K562 (cell line): ENCODE measurements around the gene FDPS. TPM values are rescaled to one million over a fixed set of nuclear protein-coding genes. Genes with fewer than 3 reads are reported as not detected.

Experiments used
- CHCHD3 ChIP-seq: fragments of 250-450 bp; sonication (Bioruptor Pico); IDR thresholded peaks from 2 replicates; pipeline ENCODE4 v2.1.2; 2022; ENCODE audit warnings: mild to moderate bottlenecking
- CHD1 ChIP-seq: fragments of 200-600 bp; sonication (generic); IDR thresholded peaks from one replicate; pipeline ENCODE4 v1.6.1; 2012; ENCODE audit warnings: mild to moderate bottlenecking, moderate library complexity, low read length, inconsistent platforms
- CREB3 ChIP-seq: fragments of 450-650 bp; conservative IDR thresholded peaks from 2 replicates; pipeline ENCODE4 v1.6.1; 2016; ENCODE audit warnings: missing genetic modification characterization, low read depth, mild to moderate bottlenecking, missing compliant biosample characterization, moderate library complexity
- CREM ChIP-seq: IDR thresholded peaks from 2 replicates; pipeline ENCODE4 v1.6.1; 2014; ENCODE audit warnings: antibody characterized with exemption, low read depth
- DDX20 ChIP-seq: fragments of 450-650 bp; IDR thresholded peaks from 2 replicates; pipeline ENCODE4 v1.6.1; 2016; ENCODE audit warnings: missing genetic modification characterization, low read depth, mild to moderate bottlenecking, missing compliant biosample characterization, moderate library complexity
- GATAD2B ChIP-seq: fragments of 450-650 bp; IDR thresholded peaks from 2 replicates; pipeline ENCODE4 v1.6.1; 2017; ENCODE audit warnings: mild to moderate bottlenecking, borderline replicate concordance
- KDM2B ChIP-seq: fragments of 250-450 bp; sonication (Bioruptor Pico); IDR thresholded peaks from 2 replicates; pipeline ENCODE4 v1.8.0; 2021; ENCODE audit warnings: mild to moderate bottlenecking, moderate library complexity
- MAFF ChIP-seq: IDR thresholded peaks from 2 replicates; pipeline ENCODE4 v1.6.1; 2012; ENCODE audit warnings: low read length, improper control_type of control experiment
- MAFK ChIP-seq: IDR thresholded peaks from 2 replicates; pipeline ENCODE4 v1.6.1; 2011; ENCODE audit warnings: low read length, improper control_type of control experiment
- SRF ChIP-seq, 2 experiments: fragments of 250-450, 450-650 bp in 1 of 2; sonication (Bioruptor Pico) in 1 of 2; sonication (generic) in 1 of 2; formaldehyde crosslinking; IDR thresholded peaks; 2 replicates each; pipeline versions ENCODE4 v1.5.0 to v1.5.1; 2020 to 2022; ENCODE audit warnings: mild to moderate bottlenecking in 1 of 2, missing genetic modification reagents in 1 of 2
- TCF7L2 ChIP-seq: fragments of 150-350 bp; IDR thresholded peaks from 2 replicates; pipeline ENCODE4 v1.6.1; 2016; ENCODE audit warnings: low read depth, mild to moderate bottlenecking, low read length, moderate library complexity
- ZFPM2 ChIP-seq: fragments of 250-450 bp; sonication (Bioruptor Pico); IDR thresholded peaks from 2 replicates; pipeline ENCODE4 v1.5.1; 2022; ENCODE audit warnings: mild to moderate bottlenecking
- ZNF41 ChIP-seq: fragments of 250-450 bp; sonication (Bioruptor Pico); conservative IDR thresholded peaks from 2 replicates; pipeline ENCODE4 v1.4.0; 2020; ENCODE audit warnings: mild to moderate bottlenecking
- ZNF561 ChIP-seq: fragments of 450-650 bp; formaldehyde crosslinking; conservative IDR thresholded peaks from 2 replicates; pipeline ENCODE4 v1.4.0; 2020; ENCODE audit warnings: mild to moderate bottlenecking, moderate library complexity
- polyA plus RNA-seq, 8 experiments: library from polyadenylated mRNA; depleted of rRNA in 4 of 8; stranded (reverse) in 5 of 8; unstranded in 3 of 8; fragments of >200 nt; fragmentation: Nextera tagmentation in 2 of 8; fragmentation: Illumina TruSeq in 1 of 8; extraction: Ambion mirVana in 2 of 8; extraction: Trizol in 1 of 8; gene quantifications; 2 replicates each; pipeline versions ENCODE4 v1.2.1 to v1.2.3, GENCODE V29; 2011 to 2014; ENCODE audit warnings: inconsistent platforms in 1 of 8, missing spikeins in 1 of 8
- total RNA-seq, 7 experiments: library from RNA; depleted of rRNA in 6 of 7; stranded (reverse); fragments of >200 nt in 6 of 7; fragmentation: Illumina TruSeq in 2 of 7; extraction: Trizol in 2 of 7; gene quantifications; 2 replicates each; pipeline versions ENCODE4 v1.2.1 to v1.2.3, GENCODE V29; 2011 to 2021; ENCODE audit warnings: low replicate concordance in 1 of 7
- TF ChIP-seq, protein P1 (sequence below), 3 experiments: fragments of 200-800 bp in 1 of 3; sonication (Bioruptor generic) in 1 of 3; sonication (generic) in 1 of 3; formaldehyde crosslinking in 1 of 3; IDR thresholded peaks; 2 replicates each; pipeline versions ENCODE4 v1.6.1 to v1.8.0; 2016 to 2022; ENCODE audit warnings: mild to moderate bottlenecking in 2 of 3, missing compliant biosample characterization in 2 of 3, missing genetic modification characterization in 2 of 3, missing genetic modification reagents in 1 of 3
- TF ChIP-seq, protein P2 (sequence below): fragments of 450-650 bp; formaldehyde crosslinking; IDR thresholded peaks from 2 replicates; pipeline ENCODE4 v1.4.0; 2020; ENCODE audit warnings: mild to moderate bottlenecking, moderate library complexity
- TF ChIP-seq, protein P3 (sequence below): fragments of 250-450 bp; sonication (Bioruptor Pico); IDR thresholded peaks from 2 replicates; pipeline ENCODE4 v1.5.0; 2021
- TF ChIP-seq, protein P4 (sequence below): sonication (generic); formaldehyde crosslinking; IDR thresholded peaks from 2 replicates; pipeline ENCODE4 v1.9.0; 2022; ENCODE audit warnings: mild to moderate bottlenecking, missing genetic modification reagents
- TF ChIP-seq, protein P5 (sequence below): IDR thresholded peaks from 2 replicates; pipeline ENCODE4 v1.6.1; 2011; ENCODE audit warnings: borderline replicate concordance, low read depth, mild to moderate bottlenecking, moderate library complexity, low read length; ENCODE audit not compliant: insufficient read depth, poor library complexity, severe bottlenecking

FDPS gene
- total and polyA plus RNA-seq, 9 of the 15 experiments (the other 6 are each of a cell fraction or from before 2014, with no cell fraction given): 247 to 884 (median 360) TPM

DNA sequence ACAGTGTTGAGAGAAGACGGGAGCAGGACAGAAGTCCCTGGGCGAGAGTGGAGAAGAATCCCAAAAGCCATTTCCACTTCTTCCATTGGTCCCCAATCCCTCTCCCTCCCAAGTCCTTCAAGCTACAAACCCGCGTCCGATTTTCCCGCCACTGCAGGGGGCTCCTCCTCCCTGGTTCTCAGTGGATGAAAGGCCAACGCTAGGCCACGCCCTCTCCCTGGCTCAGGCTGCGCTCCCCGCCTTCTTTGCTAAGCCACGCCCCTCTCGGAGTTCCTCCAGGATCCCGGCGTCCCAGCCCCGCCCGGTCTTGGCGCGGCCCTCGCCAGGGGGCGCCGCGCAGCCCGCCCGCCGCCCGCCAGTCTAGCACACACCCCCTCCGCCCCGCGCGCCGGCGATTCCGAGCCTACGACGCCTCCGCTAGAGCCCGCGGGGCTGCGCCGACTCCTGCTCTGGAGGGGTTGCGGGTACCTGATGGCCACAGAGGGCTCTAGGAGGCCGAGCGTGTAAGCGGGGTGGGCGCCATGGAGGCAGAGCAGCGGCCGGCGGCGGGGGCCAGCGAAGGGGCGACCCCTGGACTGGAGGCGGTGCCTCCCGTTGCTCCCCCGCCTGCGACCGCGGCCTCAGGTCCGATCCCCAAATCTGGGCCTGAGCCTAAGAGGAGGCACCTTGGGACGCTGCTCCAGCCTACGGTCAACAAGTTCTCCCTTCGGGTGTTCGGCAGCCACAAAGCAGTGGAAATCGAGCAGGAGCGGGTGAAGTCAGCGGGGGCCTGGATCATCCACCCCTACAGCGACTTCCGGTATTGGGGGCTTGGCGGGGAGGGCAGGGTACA, 31.4 kb upstream of the FDPS start, which contains the start of gene HCN3 (continued):
- TF ChIP-seq ZNF41 (CRISPR knock-in tag): no peak
- TF ChIP-seq, protein P1, sequence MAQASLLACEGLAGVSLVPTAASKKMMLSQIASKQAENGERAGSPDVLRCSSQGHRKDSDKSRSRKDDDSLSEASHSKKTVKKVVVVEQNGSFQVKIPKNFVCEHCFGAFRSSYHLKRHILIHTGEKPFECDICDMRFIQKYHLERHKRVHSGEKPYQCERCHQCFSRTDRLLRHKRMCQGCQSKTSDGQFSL (CRISPR knock-in tag; IDR thresholded peaks at IDR 0.05): no peak
- TF ChIP-seq, protein P1 (tag; IDR thresholded peaks at IDR 0.05): peak in 1 of 2 experiments; percentile 51; a peak in 1 of 4 replicates
- no peak for TF ChIP-seq DDX20 (tag)
- TF ChIP-seq CREM: peak; percentile 52
- TF ChIP-seq SRF (CRISPR knock-in tag; IDR thresholded peaks at IDR 0.05): peak in 1 of 2 experiments; percentile 61; a peak in 1 of 4 replicates
- no peak for TF ChIP-seq CHCHD3 (CRISPR knock-in tag)
- TF ChIP-seq, protein P2, sequence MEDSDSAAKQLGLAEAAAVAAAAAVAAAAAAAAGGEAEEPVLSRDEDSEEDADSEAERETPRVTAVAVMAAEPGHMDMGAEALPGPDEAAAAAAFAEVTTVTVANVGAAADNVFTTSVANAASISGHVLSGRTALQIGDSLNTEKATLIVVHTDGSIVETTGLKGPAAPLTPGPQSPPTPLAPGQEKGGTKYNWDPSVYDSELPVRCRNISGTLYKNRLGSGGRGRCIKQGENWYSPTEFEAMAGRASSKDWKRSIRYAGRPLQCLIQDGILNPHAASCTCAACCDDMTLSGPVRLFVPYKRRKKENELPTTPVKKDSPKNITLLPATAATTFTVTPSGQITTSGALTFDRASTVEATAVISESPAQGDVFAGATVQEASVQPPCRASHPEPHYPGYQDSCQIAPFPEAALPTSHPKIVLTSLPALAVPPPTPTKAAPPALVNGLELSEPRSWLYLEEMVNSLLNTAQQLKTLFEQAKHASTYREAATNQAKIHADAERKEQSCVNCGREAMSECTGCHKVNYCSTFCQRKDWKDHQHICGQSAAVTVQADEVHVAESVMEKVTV (CRISPR knock-in tag): peak; percentile 64
- TF ChIP-seq KDM2B (CRISPR knock-in tag): 0 out of 2 replicates have a peak, but pooled peaks have one; percentile 26
- TF ChIP-seq, protein P3, sequence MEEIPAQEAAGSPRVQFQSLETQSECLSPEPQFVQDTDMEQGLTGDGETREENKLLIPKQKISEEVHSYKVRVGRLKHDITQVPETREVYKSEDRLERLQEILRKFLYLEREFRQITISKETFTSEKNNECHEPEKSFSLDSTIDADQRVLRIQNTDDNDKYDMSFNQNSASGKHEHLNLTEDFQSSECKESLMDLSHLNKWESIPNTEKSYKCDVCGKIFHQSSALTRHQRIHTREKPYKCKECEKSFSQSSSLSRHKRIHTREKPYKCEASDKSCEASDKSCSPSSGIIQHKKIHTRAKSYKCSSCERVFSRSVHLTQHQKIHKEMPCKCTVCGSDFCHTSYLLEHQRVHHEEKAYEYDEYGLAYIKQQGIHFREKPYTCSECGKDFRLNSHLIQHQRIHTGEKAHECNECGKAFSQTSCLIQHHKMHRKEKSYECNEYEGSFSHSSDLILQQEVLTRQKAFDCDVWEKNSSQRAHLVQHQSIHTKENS (CRISPR knock-in tag): no peak
- no peak for TF ChIP-seq MAFF
- TF ChIP-seq CREB3 (tag): no peak
- TF ChIP-seq TCF7L2: no peak
- no peak for TF ChIP-seq MAFK
- TF ChIP-seq ZNF561: no peak
- TF ChIP-seq GATAD2B: peak; percentile 52; the same call in 1 of the 2 replicates
- TF ChIP-seq, protein P4, sequence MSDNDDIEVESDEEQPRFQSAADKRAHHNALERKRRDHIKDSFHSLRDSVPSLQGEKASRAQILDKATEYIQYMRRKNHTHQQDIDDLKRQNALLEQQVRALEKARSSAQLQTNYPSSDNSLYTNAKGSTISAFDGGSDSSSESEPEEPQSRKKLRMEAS (CRISPR knock-in tag): peak; percentile 58
- no peak for TF ChIP-seq ZFPM2 (CRISPR knock-in tag)
- TF ChIP-seq, protein P5, sequence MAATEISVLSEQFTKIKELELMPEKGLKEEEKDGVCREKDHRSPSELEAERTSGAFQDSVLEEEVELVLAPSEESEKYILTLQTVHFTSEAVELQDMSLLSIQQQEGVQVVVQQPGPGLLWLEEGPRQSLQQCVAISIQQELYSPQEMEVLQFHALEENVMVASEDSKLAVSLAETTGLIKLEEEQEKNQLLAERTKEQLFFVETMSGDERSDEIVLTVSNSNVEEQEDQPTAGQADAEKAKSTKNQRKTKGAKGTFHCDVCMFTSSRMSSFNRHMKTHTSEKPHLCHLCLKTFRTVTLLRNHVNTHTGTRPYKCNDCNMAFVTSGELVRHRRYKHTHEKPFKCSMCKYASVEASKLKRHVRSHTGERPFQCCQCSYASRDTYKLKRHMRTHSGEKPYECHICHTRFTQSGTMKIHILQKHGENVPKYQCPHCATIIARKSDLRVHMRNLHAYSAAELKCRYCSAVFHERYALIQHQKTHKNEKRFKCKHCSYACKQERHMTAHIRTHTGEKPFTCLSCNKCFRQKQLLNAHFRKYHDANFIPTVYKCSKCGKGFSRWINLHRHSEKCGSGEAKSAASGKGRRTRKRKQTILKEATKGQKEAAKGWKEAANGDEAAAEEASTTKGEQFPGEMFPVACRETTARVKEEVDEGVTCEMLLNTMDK: peak; percentile 74
- peak; percentile 65 for TF ChIP-seq CHD1
